T47D (cell line): ENCODE results near the gene DRAXIN.

Experiments
- DNase-seq, 2 experiments: peaks; one replicate each; pipeline versions ENCODE4 v3.0.0 to v3.0.0-alpha.2; 2011 to 2012; ENCODE audit warnings: low read depth in 1 of 2, low spot score in 1 of 2
- JUND ChIP-seq: IDR thresholded peaks from 2 replicates; pipeline ENCODE4 v1.6.1; 2012; ENCODE audit warnings: low read depth
- in situ Hi-C: cut with HindIII; loops from 2 replicates; pipeline ENCODE4 v1.10.0; 2016; ENCODE audit warnings: low sequenced_read_pairs, low pct_unique_long_range_greater_than_20kb

DRAXIN gene

GRCh38 chr1:11650331-11650991 lies 41.0 kb upstream of the DRAXIN start:
- TF ChIP-seq JUND, result no peak
- in situ Hi-C loops, result no loop called here
- DNase-seq, result peak; percentile 60 to 75

GRCh38 chr1:11651017-11651416 lies 40.5 kb upstream of the DRAXIN start:
- no peak for DNase-seq
- in situ Hi-C loops, result no loop called here
- no peak for TF ChIP-seq JUND

- in situ Hi-C loops, result no loop called here
- TF ChIP-seq JUND, result no peak
- DNase-seq, result no peak
These were observed 39.2 kb upstream of the DRAXIN start for GRCh38 chr1:11652203-11652780.

- TF ChIP-seq JUND, result no peak
- in situ Hi-C loops, result no loop called here
- no peak for DNase-seq
These were observed 38.2 kb upstream of the DRAXIN start for GRCh38 chr1:11653101-11653860.

- DNase-seq, result no peak
- no peak for TF ChIP-seq JUND
- in situ Hi-C loops, result no loop called here
These were observed 37.7 kb upstream of the DRAXIN start for GRCh38 chr1:11653861-11654136.

GRCh38 chr1:11654137-11654938 lies 37.2 kb upstream of the DRAXIN start, which contains the start of the genes FBXO2 and FBXO44:
TSS of gene FBXO2 (minus strand) at chr1:11654429. CDS start at chr1:11654340, 89 bp downstream.
TSS of gene FBXO44 (plus strand) at chr1:11654877. CDS start at chr1:11655836, 959 bp downstream.
- peak; percentile 74 to 79 for DNase-seq
- in situ Hi-C loops, result no loop called here
- TF ChIP-seq JUND, result no peak

- TF ChIP-seq JUND, result no peak
- in situ Hi-C loops, result no loop called here
- no peak for DNase-seq
These were observed 36.3 kb upstream of the DRAXIN start for GRCh38 chr1:11654939-11655808.

- no peak for TF ChIP-seq JUND
- in situ Hi-C loops, result no loop called here
- DNase-seq, result no peak
These were observed 33.9 kb upstream of the DRAXIN start for GRCh38 chr1:11657654-11658053.

GRCh38 chr1:11658542-11658941 lies 33.0 kb upstream of the DRAXIN start:
- TF ChIP-seq JUND, result no peak
- in situ Hi-C loops, result no loop called here
- DNase-seq, result no peak

GRCh38 chr1:11659748-11660147 lies 31.8 kb upstream of the DRAXIN start:
- no peak for TF ChIP-seq JUND
- DNase-seq, result no peak
- in situ Hi-C loops, result no loop called here

- in situ Hi-C loops, result no loop called here
- no peak for DNase-seq
- TF ChIP-seq JUND, result no peak
These were observed 30.4 kb upstream of the DRAXIN start for GRCh38 chr1:11661103-11661502.
